Erythroblast (primary cell): ENCODE measurements around the gene OBSCN.

Source experiments
- GATA1 ChIP-seq: IDR thresholded peaks from 2 replicates; pipeline ENCODE4 v1.6.1; 2011; ENCODE audit warnings: low read depth, mild to moderate bottlenecking, control low read depth, low read length, moderate library complexity
- POLR2A ChIP-seq: IDR thresholded peaks from 2 replicates; pipeline ENCODE4 v1.6.1; 2011; ENCODE audit warnings: mild to moderate bottlenecking, low read length

DNA sequence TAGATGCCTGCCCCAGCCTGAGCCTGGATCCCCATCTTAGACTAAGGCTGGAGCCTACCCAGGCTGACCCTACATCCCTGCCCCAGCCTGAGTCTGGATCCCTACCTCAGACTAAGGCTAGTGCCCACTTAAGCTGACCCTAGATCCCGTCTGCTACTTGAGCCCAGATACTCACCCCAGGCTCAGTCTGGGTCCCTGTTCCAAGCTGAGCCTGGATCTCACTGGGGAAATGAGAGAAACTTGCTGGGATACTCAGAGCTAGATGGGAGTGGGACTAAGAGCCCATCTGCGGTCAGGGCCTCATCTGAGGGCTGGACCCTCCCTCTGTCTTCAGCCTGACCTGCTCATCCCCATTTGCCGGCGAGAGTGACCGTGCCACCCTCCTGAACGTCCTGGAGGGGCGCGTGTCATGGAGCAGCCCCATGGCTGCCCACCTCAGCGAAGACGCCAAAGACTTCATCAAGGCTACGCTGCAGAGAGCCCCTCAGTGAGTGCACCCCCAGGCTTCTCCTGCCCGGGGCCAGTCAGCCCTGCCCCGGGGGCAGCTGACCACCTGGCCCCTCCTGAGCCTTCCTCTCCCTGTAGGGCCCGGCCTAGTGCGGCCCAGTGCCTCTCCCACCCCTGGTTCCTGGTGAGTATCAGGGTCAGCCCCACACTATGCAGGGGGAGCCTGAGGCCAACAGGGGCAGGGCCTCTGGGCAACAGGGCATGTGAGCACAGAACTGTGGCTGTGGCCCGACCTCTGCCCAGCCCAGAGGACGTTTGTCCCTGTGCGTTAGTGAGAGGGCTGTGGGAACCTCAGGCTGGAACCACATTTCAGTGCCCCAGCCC is 162.0 kb downstream of the OBSCN start:
- TF ChIP-seq POLR2A (no peak), GATA1 (no peak)
